ENCODE measurements around the gene PCDHGC3.

Gene PCDHGC3

GRCh38 chr5:141522301-141522700 is 46.5 kb downstream of the PCDHGC3 start:
- H3K4me3 ChIP-seq (ENCODE audit: low read depth, low read length), result no peak overlapping the region
- no peak for TF ChIP-seq CTCF (IDR thresholded peaks at IDR 0.05; ENCODE audit: control insufficient read depth, extremely low read depth, insufficient read depth)
- DNase-seq (ENCODE audit: low read depth), result no peak

- DNase-seq (ENCODE audit: low read depth), result no peak
- TF ChIP-seq CTCF (IDR thresholded peaks at IDR 0.05; ENCODE audit: control insufficient read depth, extremely low read depth, insufficient read depth), result no peak
- H3K4me3 ChIP-seq (ENCODE audit: low read depth, low read length), result no peak overlapping the region
Observed at GRCh38 chr5:141523991-141524390, 48.2 kb downstream of the PCDHGC3 start.

- peak; percentile 76 for DNase-seq (ENCODE audit: low read depth)
- TF ChIP-seq CTCF (IDR thresholded peaks at IDR 0.05; ENCODE audit: control insufficient read depth, extremely low read depth, insufficient read depth), result peak; percentile 99
- H3K4me3 ChIP-seq (ENCODE audit: low read depth, low read length), result no peak overlapping the region
Observed at GRCh38 chr5:141524604-141525597, 49.1 kb downstream of the PCDHGC3 start.

- no peak overlapping the region for H3K4me3 ChIP-seq (ENCODE audit: low read depth, low read length)
- TF ChIP-seq CTCF (IDR thresholded peaks at IDR 0.05; ENCODE audit: control insufficient read depth, extremely low read depth, insufficient read depth), result no peak
- DNase-seq (ENCODE audit: low read depth), result no peak
Observed at GRCh38 chr5:141525653-141526052, 49.9 kb downstream of the PCDHGC3 start.

GRCh38 chr5:141527426-141527825 is 51.7 kb downstream of the PCDHGC3 start:
- no peak for TF ChIP-seq CTCF (IDR thresholded peaks at IDR 0.05; ENCODE audit: control insufficient read depth, extremely low read depth, insufficient read depth)
- no peak overlapping the region for H3K4me3 ChIP-seq (ENCODE audit: low read depth, low read length)
- DNase-seq (ENCODE audit: low read depth), result no peak
